GM21360 (cell line): ENCODE results near the gene PDE8A.

Experiments used
- ATAC-seq: cut with Tn5 transposase; IDR thresholded peaks from one replicate; pipeline ENCODE4 v1.9.1; 2021; ENCODE audit warnings: mild to moderate bottlenecking, moderate library complexity; ENCODE audit not compliant: unreplicated experiment

Gene PDE8A

DNA sequence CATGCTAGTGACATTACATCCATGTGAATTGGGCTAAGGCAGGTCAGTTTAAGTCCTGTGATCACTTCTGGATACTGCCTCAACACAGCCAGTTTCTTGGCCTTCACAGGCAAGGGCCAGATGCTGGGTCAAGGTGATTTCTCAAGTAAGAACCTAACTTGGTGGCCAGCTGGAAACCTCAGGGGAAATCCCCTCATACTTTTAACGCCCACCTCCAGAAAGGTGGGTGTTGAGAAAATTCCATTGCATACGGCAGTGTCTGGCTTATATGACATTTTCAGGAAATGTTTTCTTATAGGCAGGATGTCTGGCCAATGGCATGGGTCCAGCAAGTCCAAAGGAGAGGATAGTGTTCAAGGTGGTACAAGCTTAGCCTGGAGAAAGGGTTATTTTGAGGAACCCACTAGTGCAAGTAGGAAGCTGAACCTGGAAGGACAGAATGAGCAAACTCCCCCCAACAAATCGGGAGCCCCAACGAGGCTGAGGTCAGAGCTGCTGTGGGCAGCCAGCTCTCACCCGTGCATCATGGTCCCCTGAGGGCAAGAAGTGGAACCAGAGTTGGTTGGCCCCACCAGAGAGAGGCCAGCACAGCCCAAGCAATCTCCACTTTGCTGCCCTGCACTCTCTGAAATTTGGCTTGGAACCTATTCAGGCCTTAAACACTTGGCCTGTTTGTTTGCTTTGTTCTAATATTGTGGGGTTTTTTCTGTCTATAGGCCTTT, 135.4 kb downstream of the PDE8A start:
- no peak for ATAC-seq

GRCh38 chr15:85118173-85118572, 136.5 kb downstream of the PDE8A start:
- ATAC-seq = no peak

DNA sequence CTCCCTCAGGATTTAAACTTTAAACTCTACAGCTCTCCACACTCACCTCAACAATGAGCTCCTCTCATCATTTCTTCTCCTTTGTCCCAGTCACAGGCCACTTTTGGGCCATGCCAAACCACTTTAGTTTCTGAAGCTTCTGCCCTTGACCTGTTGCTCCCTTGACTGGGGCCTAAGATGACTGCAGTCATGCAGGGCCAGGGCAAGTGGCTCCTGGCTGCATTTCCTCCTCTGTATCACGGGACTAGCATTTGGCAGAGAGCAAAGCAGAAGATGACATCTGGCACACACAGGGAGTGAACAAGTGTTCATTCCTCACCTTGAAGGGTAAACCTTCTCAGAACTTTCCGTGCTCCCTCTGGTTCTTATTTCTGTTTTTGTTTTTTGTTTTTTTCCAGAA, 136.9 kb downstream of the PDE8A start:
- ATAC-seq = no peak

DNA sequence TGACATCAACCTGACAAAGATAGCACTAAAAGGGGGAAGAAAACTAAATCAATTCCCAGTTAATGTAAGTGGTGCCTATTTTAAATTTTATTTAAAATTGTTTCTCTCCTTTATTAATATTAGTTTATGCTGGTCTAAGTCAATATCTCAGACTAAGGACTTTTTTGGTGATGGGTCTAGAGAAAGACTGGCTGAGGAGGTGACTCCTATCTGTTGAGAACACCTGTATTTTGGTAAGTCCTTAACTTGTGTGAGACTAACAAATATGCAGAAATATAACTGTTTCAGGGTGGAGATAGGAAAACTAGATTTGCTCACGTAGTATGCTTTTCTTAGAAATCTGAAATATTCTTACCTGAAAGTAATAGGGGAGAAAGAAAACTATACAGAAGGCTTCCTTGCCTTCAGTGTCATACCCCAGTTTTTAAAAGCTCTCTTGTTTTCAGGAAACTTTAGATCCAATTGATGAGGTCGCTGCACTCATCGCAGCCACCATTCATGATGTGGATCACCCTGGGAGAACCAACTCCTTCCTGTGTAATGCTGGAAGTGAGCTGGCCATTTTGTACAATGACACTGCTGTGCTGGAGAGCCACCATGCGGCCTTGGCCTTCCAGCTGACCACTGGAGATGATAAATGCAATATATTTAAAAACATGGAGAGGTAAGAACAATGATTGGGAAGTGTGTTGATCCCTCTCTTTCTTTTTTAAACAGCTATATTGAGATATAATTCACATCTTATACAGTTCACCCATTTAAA, 138.9 kb downstream of the PDE8A start:
- ATAC-seq = no peak

DNA sequence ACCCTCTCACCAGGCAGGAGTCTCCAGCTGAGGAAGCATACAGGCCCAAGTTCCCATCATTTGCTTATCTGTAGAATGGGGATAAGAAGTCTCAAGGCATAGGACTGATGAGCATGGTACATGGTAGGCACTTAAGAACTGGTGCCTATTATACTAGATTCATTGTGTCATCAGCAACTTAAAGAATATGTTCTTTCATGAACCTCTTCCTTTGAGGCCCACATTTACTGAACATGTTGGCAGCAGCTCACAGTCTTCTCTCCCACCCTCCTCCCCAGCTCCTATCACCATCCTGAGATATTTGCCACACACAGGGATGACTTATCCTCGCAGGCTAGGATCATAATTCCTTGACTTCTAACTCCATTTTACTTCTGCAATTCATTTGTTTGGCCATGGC, 142.5 kb downstream of the PDE8A start:
- ATAC-seq = no peak

- ATAC-seq = no peak
Observed at GRCh38 chr15:85125056-85125661, 143.5 kb downstream of the PDE8A start.

DNA sequence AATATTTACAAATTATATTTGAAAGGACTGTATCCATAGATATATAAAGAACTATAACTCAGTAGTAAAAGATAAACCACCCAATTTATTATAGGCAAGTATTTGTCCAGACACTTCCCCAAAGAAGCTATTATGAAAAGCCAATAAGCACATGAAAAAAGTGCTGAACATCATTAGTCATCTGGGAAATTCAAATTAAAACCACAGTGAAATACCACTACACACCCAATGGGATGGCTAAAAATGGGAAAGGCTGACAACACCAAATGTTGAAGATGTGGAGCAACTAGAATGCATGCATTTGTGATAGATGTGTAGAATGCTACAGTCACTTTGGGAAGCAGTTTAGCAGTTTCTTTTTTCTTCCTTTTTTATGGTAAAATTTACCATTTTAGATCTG, 147.0 kb downstream of the PDE8A start:
- no peak for ATAC-seq

DNA sequence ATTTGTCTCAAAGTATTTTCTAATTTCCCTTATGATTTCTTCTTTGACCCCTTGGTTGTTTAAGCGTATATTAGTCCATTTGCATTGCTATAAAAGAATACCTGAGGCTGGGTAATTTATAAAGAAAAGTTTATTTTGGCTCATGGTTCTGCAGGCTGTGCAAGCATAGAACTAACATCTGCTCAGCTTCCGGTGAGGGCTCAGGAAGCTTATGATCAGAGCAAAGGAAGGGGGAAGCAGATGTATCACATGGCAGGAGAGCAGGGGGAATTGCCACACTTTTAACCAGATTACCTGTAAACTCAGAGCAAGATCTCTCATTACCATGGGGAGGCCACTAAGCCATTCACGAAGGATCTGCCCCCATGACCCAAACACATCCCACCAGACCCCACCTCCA, 148.2 kb downstream of the PDE8A start:
- no peak for ATAC-seq

GRCh38 chr15:85131915-85132314, 150.3 kb downstream of the PDE8A start:
- ATAC-seq = no peak

DNA sequence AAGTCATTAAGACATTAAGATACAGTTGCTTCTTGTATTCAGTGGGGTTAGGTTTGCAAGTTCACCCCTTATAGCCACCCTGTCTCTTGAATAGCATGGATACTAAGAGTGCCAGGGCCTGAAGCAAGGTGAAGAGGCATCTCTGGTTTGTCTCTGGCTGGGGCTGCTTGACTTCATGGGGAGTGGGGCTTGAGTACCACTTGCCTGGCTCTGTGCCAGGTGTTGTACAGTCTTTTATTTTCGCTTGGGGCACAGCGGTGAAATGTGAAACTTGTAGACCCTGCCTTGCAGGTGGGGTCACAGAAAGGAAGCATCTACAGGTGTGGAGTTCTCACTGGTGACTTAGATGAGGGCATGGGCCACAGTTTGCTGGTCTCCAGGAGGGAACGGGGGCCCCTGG, 152.1 kb downstream of the PDE8A start:
- no peak for ATAC-seq

- ATAC-seq = no peak
Observed at GRCh38 chr15:85137489-85138168, 156.0 kb downstream of the PDE8A start.

- no peak for ATAC-seq
Observed at GRCh38 chr15:85139391-85139790, 157.7 kb downstream of the PDE8A start.

DNA sequence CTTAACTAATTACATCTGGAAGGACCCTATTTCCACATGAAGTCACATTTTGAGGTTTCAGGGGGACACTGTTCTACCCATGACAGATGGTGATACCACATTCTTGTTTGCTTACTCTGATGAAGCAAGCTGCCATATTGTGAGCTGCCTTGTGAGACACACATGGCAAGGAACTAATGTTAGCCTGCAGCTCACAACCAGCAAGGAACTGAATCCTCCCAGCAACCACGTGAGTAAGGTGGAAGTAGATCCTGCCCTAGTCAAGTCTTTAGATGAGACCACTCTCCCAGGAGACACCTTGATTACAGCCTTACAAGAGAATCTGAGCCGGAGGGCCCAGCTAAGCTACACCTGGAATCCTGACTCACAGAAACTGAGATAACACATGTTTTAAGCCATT, 160.1 kb downstream of the PDE8A start:
- ATAC-seq = no peak

DNA sequence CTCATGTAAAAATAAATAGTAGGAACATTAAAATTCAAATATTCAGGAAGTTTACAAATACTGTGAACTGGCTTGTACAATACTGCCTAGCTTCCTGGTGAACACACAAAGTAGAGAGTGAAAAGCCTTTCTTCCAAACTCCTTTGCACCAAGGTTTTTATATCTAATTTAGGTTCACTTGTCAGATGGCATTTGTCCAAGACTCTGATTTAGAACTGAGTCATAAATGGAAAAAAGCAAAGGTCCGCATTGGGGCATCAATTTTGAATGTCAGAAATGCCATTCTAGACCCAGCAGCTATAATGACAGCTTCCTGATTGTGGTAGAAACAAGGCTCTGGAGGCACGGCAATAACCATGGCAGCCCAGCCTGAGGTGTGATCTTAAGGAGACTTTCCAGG, 160.7 kb downstream of the PDE8A start:
- ATAC-seq = no peak

DNA sequence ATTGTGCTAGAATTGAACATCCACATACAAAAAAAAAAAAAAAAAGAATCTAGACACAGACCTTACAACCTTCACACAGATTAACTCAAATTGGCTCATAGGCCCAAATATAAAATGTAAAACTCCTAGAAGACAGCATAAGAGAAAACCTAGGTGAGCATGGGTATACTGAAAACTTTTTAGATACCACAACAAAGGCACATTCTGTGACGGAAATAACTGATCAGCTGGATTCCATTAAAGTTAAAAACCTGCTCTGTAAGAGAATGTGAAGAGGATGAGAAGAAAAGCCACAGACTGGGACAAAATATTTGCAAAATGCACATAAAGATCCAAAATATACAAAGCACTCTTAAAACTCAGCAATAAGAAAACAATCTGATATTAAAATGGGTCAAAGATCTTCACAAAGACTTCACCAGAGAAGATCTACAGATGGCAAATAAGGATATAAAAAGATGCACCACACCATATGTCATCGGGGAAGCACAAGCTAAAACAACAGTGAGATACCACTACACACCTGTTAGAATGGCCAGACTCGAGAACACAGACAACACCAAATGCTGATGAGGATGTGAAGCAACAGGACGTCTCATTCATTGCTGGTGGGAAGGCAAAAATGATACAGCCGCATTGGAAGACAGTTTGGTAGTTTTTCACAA, 167.9 kb downstream of the PDE8A start:
- no peak for ATAC-seq

DNA sequence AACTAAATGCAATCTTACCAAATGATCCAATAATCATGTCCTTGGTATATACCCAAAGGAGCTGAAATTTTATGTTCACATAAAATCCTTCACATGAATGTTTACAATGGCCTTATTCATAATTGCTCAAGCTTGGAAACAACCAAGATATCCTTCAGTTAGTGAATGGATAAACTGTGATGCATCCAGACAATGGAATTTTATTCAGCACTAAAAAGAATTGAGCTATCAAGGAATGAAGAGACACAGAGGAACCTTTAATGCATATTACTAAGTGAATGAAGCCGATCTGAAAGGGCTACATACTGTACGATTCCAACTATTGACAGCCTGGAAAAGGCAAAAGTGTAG, 168.4 kb downstream of the PDE8A start:
- no peak for ATAC-seq

DNA sequence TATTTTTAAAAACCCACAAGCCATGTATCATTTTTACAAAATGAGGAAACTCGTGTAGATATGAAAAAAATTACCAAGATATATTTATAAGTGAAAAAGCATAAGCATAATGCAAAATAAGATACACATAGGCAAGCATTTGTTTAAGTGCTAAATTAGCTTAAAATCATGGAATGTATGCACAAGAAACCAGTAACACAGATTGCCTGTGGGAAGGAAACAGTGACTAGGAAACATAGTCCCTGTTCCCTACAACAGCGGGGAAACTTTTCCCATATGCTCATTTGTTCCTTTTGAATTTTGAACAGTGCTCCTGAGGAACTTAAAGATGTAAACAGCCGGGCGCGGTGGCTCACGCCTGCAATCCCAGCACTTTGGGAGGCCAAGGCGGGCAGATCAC, 169.5 kb downstream of the PDE8A start:
- no peak for ATAC-seq

DNA sequence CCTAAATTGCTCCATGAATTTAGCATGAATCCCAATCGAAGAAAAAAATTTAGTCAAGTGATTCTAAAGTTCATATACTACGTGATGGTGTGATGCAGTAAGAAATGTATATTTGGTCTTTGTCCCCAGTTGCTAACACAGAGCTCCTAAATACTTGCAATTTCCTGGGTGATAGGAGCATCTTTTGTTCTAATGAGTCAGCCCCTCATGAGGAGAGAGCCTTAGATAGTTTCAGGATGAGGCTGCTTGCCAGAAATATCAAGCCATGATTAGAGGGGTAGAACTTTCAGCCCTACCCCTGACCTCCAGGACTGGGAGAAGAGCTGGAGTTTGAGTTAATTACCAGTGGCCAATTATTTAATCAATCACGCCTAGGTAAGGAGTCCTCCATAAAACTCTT, 170.2 kb downstream of the PDE8A start:
- ATAC-seq = no peak

DNA sequence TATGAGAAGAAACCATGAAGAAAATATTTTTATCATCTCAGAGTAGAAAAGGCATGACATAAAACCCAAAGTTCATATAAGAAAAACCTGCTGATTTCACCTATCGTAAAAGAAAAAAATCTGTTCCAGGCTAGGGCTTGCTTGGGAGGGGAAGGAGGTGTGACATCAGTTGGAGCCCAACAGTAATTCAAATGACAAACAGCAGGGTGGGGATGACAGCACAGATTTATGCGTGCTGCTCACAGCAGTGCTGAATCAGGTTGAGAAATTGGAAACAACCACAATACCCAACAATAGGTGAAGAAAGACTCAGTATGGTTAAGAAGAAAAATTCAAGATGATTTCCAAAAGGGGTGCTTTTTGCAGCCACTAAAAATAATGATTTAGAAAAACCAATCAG, 172.4 kb downstream of the PDE8A start:
- ATAC-seq = no peak

DNA sequence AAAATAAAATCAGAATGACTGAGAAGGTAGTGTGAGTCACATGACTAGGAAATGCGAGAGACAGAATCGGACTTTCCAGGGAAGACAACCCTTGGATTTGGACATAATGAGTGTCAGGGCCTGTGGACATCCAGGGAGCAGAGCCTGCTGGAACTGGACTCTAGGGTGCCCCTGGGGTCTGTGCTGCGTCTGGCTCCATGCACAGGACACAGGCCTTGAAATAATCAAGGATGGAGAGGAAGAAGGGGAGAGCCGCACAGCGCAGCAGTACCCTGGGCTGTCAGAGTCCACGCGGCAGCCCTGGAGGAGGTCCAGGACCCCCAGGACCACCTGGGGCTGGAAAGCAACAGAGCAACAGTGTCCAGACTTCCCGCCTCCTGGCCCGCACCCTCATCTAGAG, 173.7 kb downstream of the PDE8A start:
- ATAC-seq = no peak

DNA sequence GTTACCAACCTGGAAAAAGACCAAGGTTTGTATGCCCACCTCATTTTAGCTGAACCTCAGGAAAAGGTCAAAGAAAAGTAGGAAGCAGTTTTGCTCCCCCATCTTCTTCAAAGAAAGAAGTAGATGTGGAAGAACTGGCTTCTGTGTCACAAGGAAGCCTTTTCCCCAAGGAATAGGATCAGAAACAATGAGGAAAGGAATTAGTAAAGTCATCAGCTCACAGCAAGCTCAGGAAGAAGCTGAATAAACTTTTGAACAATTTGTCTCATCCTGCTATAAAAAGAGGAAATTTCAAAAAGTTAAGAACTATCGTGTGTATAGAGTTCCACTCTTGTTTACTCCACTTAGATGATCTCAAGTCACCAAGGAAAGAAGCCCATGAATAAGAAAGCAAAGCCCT, 174.2 kb downstream of the PDE8A start:
- ATAC-seq = no peak
